ENCODE results near the gene RFXAP. TPM values are rescaled to one million over a fixed set of nuclear protein-coding genes. Genes with fewer than 3 reads are reported as not detected.

The RFXAP gene
- total and polyA plus RNA-seq, 4 donors: 0.60 to 3.4 (median 1.8) TPM

- Histone ChIP-seq H3K4me3 (ENCODE audit: low read depth in 1 of 3, low read length in 3 of 3) (no peak overlapping the region), H3K27me3 (ENCODE audit: control insufficient read depth in 4 of 4, insufficient read depth in 4 of 4, low read length in 3 of 4) (no peaks in the 10 kb centered on the region), H3K9ac (ENCODE audit: low read depth in 1 of 2, low read length in 2 of 2) (no peak overlapping the region), H3K4me1 (ENCODE audit: control insufficient read depth in 4 of 4, insufficient read depth in 4 of 4, low read length in 3 of 4) (no peaks in the 10 kb centered on the region), H3K9me3 (ENCODE audit: control insufficient read depth in 4 of 4, low read length in 3 of 4) (no peaks in the 10 kb centered on the region), H3K36me3 (ENCODE audit: control insufficient read depth in 4 of 4, insufficient read depth in 3 of 4, low read depth in 1 of 4, low read length in 3 of 4) (no peaks in the 10 kb centered on the region), H3K27ac (ENCODE audit: low read depth in 1 of 2, low read length in 2 of 2) (no peak overlapping the region)
- DNase-seq (ENCODE audit: low spot score): no peak
- TF ChIP-seq JUND (IDR thresholded peaks at IDR 0.05) (no peak), SP1 (IDR thresholded peaks at IDR 0.05) (no peak), ZBTB33 (IDR thresholded peaks at IDR 0.05) (no peak), NR2F2 (IDR thresholded peaks at IDR 0.05) (no peak), RAD21 (IDR thresholded peaks at IDR 0.05) (no peak), FOXA2 (IDR thresholded peaks at IDR 0.05) (no peak), REST (IDR thresholded peaks at IDR 0.05) (no peak)
- 95% methylated on average over 2 of the region's 2 CpGs for WGBS
Observed at GRCh38 chr13:36807616-36808015, 11.4 kb upstream of the RFXAP start.

GRCh38 chr13:36813225-36813624 lies 5.8 kb upstream of the RFXAP start:
- Histone ChIP-seq H3K4me1 (ENCODE audit: control insufficient read depth in 4 of 4, insufficient read depth in 4 of 4, low read length in 3 of 4) (peaks cover 0 to 1% (median 0%) of the 10 kb centered on the region in 4 donors), H3K9ac (ENCODE audit: low read depth in 1 of 2, low read length in 2 of 2) (no peak overlapping the region), H3K27ac (ENCODE audit: low read depth in 1 of 2, low read length in 2 of 2) (no peak overlapping the region), H3K27me3 (ENCODE audit: control insufficient read depth in 4 of 4, insufficient read depth in 4 of 4, low read length in 3 of 4) (no peaks in the 10 kb centered on the region), H3K9me3 (ENCODE audit: control insufficient read depth in 4 of 4, low read length in 3 of 4) (no peaks in the 10 kb centered on the region), H3K4me3 (ENCODE audit: low read depth in 1 of 3, low read length in 3 of 3) (no peak overlapping the region), H3K36me3 (ENCODE audit: control insufficient read depth in 4 of 4, insufficient read depth in 3 of 4, low read depth in 1 of 4, low read length in 3 of 4) (no peaks in the 10 kb centered on the region)
- 88% methylated on average over 1 of the region's 1 CpG for WGBS
- no peak for DNase-seq (ENCODE audit: low spot score)
- no peak for TF ChIP-seq MAX (IDR thresholded peaks at IDR 0.05)
- no peak for TF ChIP-seq SP1 (IDR thresholded peaks at IDR 0.05)
- TF ChIP-seq RXRA (IDR thresholded peaks at IDR 0.05): no peak
- no peak for TF ChIP-seq ATF3 (IDR thresholded peaks at IDR 0.05)
- TF ChIP-seq TAF1 (conservative IDR thresholded peaks at IDR 0.05): no peak
- TF ChIP-seq FOXA1 (IDR thresholded peaks at IDR 0.05): no peak
- TF ChIP-seq HNF4A (conservative IDR thresholded peaks at IDR 0.05): no peak
- no peak for TF ChIP-seq JUND (IDR thresholded peaks at IDR 0.05)
- no peak for TF ChIP-seq FOXA2 (IDR thresholded peaks at IDR 0.05)
- no peak for TF ChIP-seq CTCF (IDR thresholded peaks at IDR 0.05; ENCODE audit: low read depth, low read length, missing input control)
- TF ChIP-seq NR2F2 (IDR thresholded peaks at IDR 0.05): no peak
- no peak for TF ChIP-seq HNF4G (IDR thresholded peaks at IDR 0.05)
- TF ChIP-seq YY1 (IDR thresholded peaks at IDR 0.05): no peak
- TF ChIP-seq ZBTB33 (IDR thresholded peaks at IDR 0.05): no peak

Data from liver (tissue), 9 donors.